Iris pigment epithelial cell (primary cell): ENCODE data around the gene LEKR1.

Source experiments
- DNase-seq: peaks from one replicate; pipeline ENCODE4 v3.0.0-alpha.2; 2011; ENCODE audit warnings: low read depth

The LEKR1 gene

DNA sequence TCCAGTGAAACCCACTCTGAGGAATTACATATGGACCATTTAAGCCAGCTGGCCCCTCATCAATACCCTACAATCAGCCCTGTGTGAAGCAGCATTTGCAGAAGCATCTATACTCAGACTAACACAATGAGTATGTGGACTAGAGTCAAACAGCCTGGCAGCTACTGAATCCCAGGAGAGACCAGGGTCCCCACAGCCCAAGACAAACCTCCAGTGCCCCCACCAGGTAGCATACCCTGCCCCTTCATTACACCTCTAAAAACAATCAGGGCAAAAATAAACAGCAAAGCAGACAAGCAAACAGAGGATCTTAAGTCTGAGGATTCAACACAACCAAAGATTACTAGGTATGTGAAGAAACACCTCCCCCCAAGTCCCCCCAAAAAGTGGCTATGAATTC is 157.4 kb downstream of the LEKR1 start:
- no peak for DNase-seq

DNA sequence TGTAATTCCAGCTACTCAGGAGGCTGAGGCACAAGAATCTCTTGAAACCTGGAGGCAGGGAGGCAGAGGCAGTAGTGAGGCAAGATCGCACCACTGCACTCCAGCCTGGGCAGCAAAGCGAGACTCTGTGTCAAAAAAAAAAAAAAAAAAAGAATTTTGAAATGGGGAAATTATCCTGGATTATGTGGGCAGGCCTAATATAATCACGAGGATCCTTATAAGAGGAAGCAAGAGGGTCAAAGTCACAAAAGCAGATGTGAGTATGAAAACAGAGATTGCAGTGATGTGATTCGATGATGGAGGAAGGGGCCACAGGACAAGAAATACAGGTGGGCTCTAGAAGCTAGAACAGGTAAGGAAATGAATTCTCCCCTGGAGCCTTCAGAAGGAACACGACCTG is 159.6 kb downstream of the LEKR1 start:
- no peak for DNase-seq

DNA sequence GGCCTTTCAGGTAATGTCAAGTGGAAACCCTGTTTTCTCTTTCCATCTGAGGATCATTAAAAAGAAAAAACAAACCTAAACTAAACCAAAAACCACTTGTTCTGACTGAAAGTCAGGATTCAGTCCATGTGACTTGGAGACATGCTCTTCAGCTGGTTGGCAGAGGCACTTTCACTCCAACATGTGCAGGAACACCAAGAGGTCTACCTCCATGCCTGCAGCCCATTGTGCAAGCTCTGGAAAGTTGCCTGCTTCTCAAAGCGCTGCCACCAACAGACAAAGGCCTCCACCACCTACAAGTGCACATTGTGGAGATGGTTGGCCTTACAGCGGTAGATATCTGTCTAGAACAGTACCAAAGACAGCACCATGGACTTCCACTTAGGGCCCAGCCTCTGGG is 161.8 kb downstream of the LEKR1 start:
- DNase-seq, result no peak

DNA sequence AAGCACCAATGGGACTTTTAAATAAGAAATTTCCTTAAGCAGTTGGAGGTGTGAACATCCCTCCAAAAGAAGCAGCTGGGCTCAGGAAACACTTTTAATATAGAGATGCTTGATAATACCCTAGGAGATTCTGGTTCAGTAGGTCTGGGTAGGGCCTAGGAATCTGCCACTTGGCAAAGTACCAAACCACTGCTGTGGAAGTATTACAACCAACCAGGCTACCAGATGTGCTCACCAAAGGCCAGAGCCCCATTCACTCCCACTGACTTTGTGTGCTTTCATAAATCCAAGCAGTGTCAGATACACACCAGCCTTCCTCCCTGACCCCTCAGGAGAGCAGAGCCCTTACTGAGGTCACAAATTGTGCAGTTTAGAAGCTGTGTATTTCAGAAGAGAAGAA is 171.2 kb downstream of the LEKR1 start:
- DNase-seq, result no peak

DNA sequence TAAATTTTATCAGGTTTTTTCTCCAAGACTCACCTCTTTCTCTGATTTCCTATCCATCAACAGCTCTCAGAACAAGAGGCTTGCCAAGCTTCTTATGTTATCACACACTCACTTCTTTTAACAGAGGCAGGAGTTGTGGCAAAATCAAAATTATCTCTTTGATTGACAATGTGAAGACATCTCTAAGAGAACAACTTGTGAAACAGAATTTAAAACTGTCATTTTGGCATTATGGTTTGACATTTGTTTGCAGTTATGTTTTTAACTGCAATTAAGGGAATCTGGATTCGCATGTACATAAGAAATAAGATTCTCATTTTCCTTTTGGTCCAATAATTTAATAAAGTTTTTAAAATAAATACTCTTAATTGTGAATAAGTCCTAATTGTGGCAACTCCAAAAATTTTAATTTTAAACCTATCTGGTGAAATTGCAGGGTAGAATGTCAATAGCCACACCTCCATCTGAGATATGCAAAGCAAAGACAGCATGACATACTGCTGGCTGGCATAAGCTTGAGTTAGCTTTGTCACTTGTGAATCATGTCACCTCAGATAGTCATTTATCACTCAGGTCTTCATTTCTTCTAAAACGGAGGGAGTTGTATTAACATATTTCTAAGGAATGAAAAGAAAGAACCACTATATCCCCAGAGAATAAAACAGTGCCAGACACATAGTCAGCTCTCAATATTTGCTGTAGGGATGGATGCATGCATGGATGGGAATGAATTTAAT is 175.2 kb downstream of the LEKR1 start:
- no peak for DNase-seq

DNA sequence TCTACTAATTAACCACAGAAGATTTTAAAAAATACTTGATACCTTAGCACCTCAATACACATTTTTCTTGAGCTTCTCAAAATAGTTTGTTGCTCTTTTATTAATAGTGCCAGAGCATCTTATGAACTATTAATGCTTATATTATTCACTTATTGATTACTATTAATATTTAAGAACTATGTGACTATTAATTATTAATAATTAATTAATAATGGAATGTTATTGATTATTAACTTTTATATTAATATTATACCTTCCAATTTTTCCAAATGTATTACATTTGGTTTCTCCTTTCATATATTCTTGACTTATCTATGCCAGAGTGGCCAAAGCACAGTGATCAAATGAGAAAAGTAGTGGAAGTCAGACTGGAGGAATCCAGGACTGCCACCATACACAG is 195.5 kb downstream of the LEKR1 start:
- no peak for DNase-seq

DNA sequence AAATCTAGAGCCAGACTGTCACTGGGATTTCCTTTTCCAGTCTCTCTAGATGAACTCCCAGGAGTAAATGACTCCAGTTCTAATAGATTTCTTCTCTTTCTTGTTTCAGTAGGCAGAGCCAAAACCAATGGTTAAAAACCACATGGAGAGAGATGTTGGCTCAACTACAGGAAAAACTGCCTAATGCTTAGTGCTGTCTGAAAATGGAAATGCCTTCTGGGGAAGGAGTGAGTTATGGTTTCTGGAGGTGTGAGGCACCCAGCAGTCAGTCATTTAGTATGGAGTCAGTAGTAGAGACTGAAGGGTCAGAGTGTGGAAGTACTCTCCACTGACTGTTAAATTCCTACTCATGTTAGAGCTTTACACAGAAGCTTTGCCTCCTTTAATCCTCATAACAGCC is 197.1 kb downstream of the LEKR1 start:
- no peak for DNase-seq

DNA sequence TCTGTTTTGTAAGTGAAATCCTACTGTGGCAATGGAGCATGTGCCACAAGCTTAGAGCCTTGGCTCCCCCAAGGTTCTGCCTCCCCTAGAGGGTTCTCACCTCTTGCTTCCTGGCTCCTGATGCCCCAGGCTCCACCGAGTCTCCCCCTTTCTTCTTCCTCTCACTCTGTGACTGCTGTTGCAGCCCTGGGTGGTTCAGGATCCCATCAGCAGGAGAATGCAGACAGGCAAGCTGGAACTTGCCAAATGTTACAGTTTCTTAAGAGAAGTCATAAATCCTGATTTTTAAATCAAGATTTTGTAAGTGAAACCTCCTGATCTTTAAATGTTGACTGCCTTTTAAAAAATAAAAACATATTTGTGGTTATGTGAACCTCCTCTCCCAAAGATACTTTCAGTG is 199.9 kb downstream of the LEKR1 start:
- no peak for DNase-seq

DNA sequence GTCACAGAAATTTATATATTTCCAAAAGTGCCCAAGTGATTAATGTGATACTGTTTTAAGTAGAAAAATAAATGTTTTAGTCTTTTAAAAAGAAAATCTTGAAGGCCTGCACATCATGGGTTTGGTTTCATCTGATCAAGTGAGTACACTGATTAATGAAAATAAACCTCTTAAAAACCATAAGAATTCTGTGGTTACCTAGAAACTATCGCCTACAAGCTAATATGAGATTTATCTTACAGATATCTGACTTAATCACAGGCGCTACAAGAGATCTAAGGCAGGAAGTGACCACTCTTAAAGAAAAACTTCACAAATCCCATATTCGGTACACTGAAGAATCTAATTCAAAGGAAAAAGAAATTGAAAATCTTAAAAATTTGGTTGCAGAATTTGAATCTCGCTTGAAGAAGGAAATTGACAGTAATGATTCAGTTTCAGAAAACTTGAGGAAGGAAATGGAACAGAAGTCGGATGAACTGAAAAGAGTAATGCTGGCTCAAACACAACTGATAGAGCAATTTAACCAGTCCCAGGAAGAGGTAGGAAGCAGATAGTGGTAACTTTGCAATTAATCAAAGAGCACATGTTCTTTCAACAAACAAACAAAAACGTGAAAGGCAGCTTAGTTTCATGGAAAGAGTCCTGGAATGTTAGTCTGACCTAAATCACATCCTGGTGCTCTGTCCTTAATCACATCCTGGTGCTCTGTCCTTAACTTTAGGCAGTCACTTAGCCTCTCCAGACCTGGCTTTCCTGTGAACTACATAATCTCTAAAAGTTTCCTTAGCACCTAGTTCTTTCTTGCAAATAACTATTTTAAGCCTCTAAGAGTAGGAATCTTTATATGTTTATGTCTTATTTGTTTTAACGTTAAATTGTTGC is 201.9 kb downstream of the LEKR1 start:
- DNase-seq, result no peak

DNA sequence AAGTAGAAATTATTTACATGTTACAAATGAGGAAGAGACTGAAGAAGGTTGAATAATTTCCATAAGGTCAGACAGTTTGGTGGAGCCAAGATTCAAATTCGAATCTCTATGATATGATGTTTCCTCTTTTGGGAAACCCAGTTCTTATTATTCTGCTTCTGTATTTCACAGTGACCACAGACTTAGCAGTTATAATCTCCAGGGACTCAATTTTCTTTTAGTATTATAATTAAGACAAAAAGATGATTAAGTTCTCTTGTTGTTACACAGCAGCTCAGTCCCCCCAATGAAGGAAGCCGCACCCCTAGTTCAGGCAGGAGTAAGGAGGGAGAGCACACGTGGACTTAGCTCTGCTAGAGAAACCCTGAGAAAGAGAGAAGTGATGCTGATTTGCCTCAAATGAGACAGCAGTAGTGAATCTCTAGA is 203.2 kb downstream of the LEKR1 start:
- DNase-seq, result no peak

DNA sequence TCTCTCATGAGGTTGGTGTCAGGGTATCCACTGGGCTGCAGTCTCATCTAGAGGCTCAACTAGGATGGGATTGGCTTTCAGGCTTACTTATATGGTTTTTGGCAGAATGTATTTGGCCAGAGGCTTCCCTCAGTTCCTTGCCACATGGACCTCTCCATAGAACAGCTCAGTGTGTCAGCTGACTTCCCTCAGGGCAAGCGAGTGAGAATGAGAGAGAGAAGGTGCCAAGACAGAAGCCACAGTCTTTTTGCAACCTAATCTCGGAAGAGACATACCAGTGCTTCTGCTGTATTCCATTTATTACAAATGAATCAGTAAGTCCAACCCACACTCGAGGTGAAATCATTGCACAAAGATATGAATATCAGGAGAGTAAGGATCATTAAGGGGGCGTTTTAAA is 204.6 kb downstream of the LEKR1 start:
- DNase-seq, result no peak

DNA sequence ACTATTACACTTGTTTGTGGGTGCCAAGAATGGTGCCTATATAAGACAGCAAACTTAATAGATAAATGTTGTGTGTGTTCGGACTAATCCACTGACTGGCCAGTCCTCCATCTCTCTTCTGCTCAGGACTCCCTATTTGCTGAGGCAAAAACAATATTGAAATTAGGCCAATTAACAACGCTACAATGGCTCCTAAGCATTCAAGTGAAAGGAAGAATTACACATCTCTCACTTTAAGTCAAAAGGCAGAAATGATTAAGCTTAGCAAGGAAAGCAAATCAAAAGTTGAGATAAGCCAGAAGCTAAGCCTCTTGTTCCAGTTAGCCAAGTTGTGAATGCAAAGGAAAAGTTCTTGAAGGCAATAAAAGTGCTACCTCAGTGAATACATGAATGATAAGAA is 206.8 kb downstream of the LEKR1 start:
- no peak for DNase-seq

DNA sequence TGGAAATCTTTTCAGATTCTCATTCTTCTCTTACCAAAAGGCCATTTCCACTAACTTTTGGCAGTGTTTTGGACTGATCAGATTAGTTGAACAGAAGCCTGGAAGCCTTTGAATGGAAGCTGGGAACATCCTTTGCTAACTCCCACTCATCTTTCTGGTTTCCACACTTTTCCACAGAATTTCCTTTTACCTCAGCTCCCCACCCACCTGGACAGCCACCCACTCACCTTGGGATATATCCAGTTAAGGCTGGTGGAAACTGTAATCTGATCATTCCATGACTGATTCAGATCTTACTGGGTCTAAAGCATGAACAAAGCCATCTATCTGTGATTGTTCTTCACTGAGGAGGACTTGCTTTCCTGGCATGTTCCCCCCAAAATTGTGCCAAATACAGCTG is 214.3 kb downstream of the LEKR1 start:
- no peak for DNase-seq

DNA sequence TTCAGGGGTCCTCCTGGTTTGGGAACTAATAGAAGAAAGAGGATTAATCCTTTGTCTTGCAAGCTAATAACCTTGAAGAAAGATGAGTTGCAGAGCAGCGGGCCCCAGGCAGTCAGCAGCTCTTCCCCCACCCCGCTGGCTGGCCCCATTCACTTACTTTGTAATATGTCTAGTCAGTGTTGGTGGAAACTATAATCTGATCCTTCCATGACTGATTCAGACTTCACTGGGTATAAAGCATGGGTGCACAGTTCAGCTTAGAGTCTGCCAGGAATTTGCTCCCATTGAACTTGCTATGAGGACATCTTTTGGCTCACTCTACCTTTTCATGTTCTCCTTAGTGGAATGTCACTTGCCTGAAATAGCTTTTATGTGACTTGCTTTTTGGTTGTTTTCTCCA is 216.1 kb downstream of the LEKR1 start:
- no peak for DNase-seq

DNA sequence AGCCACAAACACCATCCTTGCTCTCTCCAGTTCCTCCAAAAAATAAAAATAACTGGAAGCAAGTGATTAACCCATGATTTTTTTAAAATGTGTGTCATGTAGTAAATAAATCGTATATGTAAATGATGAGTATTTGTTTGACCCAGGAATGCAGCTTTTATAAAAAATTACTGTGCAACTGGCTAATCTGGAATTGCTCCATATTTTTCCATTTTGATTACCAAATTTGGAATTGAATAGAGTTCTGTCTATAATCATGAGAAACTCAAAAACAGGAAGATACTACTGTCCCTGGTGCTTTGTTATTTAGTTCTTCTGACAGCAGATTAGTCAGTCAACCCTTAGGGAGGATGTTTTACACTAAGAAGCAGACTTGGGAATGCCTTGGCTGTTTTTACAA is 217.6 kb downstream of the LEKR1 start:
- DNase-seq, result no peak

DNA sequence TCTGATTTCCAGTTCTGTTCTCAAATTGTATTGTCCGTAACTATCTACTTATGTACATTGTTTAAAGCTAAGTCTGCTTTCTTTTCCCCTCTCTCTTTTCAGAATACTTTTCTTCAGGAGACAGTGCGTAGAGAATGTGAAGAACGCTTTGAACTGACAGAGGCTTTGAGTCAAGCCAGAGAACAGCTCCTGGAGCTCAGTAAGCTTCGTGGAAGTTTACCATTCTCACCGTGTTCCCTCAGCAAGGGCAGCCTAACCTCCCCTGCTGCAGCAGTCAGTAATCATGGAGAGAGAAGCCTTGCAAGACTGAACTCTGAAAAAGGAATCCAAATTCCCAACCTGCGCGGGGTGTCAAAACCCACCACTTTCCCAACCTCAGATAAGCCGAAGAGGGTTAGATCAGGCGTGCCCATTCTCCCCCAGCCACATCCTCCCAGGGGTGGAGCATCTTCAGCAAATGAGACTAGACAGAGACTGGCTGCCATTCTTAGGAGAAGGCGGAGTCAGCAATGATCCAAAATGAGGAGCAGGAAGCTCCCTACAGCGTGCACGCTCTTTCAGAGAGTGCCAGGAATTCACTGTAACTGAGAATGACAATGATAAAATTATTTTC is 219.2 kb downstream of the LEKR1 start:
- no peak for DNase-seq

DNA sequence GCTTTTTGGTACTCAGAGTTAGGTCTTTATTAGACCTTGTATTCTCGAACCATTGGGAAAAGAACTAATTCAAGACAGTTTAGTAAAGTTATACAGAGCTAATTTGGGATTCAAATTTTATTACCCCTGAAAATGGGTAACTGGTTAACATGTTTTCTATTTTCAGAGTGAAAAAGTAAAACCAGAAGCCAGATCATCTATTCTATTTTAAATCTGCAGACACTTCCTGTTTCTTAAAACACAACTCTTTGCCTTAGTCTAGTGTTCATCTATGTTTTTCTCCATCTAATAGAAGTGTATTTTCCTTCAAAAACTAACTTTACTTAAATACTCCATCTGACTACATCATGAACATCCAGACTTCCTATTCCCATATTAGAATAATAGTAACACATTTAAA is 220.4 kb downstream of the LEKR1 start:
- no peak for DNase-seq

DNA sequence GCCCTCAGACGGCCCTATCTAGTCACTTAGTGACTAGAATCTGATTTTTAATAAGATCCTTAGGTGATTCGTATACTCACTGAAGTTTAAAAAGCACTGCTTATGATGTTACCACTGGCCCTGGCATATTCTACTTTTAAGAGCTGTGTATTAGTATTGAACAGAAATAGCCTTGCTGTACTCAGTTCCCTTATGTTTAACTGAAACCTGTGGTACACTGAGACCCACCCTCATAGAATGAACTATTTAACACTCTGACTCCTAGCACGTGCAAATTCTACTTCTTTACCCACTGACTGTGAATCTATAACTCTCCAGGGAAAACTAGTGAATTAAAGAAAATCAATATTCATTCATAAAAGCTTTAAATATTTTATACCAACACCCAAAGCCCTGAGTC is 224.9 kb downstream of the LEKR1 start:
- no peak for DNase-seq

DNA sequence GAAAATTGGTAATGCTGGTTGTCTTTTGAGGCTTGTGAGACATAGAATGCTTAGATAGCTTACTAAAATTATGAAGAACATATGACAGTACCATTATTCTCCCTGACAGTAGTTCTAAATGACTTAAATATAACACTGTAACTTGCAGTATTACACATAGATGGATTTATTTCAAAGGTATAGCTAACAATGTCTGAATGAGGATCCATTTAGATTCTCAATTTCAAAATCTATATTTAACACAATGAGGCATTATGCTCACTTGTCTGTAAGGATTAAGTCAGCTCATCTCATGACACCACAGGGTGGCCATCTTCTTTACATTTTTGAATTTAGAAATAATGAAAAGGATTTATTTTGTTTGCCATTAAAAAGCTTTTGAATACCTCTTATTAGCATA is 225.4 kb downstream of the LEKR1 start:
- no peak for DNase-seq

DNA sequence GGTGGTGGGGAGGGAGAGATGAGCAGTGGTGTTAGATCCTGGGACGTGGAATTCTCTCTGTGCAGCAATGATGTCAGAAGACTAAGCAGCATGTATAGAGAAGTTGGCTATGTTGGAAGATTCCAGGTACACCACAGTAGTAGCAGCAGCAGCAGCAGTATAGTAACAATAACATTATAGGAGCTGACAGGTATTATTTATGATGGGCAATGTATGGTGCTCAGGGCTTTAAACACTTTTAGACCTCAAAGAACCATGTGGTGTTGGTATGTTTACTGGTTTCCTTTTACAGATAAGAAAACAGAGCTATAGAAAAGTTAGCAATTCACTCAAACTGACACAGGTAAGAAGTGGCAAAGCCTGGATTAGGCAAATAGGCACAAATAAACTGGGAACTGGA is 229.9 kb downstream of the LEKR1 start:
- DNase-seq, result no peak

DNA sequence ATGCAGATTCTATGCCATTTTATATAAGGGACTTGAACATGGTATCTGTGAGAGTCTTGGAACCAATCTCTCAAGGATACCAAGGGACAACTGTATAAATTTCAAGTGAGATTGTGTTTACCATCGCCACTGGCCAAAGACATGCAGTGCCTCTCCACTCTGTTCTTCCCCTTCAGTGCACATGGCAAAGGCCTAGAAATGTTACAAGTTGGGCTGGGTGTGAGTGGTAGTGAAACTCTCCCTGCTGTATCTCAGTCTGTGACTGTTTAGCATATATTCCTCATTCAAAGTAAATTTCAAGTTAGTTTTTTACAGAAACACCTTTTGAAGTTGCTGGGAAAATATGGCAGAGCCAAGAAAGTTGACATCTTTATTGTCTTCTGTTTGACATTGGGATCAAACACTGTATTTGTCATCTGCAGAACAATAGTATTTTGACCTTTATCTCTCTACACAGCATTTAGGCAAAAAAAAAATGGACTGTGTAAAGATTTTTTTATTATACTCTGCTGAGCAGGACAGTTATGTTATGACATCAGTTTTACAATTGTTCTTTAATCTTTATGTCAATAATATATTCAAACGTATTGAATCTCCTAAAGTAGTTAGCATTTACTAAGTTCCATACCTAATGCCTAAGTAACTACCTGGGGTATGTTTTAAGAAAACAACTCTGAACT is 232.4 kb downstream of the LEKR1 start:
- DNase-seq, result no peak

DNA sequence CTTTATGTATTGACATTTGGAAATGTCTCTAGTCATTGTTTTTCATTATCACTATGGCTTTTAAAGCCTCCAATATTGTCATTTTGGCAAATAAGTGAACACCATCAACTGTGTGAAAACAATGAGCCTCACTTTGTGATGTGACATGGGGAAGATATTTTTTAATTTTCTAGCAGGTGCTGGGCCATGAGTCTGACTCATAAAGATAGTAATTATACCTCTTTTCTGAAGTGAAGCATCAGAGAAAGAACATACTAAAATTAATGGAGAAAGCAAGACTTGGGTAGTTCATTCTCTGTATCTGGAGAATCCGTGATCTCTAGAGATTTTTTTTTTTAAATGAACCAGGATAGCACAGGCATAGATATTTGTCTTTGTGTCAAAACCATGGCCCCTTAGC is 233.0 kb downstream of the LEKR1 start:
- no peak for DNase-seq

DNA sequence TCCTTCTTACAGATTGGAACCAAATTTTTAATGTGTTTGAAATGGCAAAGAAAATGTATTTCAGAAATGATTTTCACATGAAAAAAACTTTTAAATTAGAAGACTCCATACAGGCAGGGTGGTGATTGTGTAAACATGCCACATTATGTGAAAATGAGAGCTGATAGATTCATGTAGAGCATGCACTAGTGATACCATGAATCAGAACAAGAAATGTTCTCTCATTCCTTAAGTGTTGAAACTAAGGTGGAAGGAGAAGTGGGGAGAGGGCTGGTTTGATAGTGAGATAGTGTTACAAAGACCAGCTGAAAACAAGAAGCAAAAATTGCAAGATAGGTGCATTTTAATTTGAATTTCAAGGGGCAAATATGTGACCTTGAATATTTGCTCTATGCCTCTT is 233.5 kb downstream of the LEKR1 start:
- DNase-seq, result no peak
